A549 (cell line): Measurements from ENCODE around the gene PLEKHA7. TPM values are rescaled to one million over a fixed set of nuclear protein-coding genes. Genes with fewer than 3 reads are reported as not detected.

Experiments
- ATAC-seq, 2 experiments: fragments of 200-7000 bp in 1 of 2; fragments of >200 bp in 1 of 2; cut with Nextera tagmentation in 1 of 2; cut with Tn5 transposase in 1 of 2; 3 replicates each; pipeline versions ENCODE4 v1.8.0 to v1.9.1; 2018 to 2020; ENCODE audit warnings: mild to moderate bottlenecking in 1 of 2, moderate library complexity in 1 of 2
- CTCF ChIA-PET: fragments of 300-600 bp; sonication (Branson Sonifier 250); formaldehyde crosslinking; extraction: SDS; loops from one replicate; lab custom pipeline; 2021; ENCODE audit warnings: antibody characterized with exemption, inconsistent platforms; lab: Yijun Ruan, JAX
- POLR2A ChIA-PET: fragments of 350-600 bp; formaldehyde crosslinking; extraction: SDS; loops from one replicate; lab custom pipeline; 2021; ENCODE audit warnings: antibody characterized with exemption, inconsistent platforms; lab: Yijun Ruan, JAX
- DNase-seq, 2 experiments: peaks; one replicate each; pipeline versions ENCODE4 v3.0.0 to v3.0.0-alpha.2; 2011 to 2016; ENCODE audit warnings: low read depth in 1 of 2, low spot score in 1 of 2
- FAIRE-seq: peaks from 2 replicates; lab custom pipeline; 2011; peaks lifted over from hg19 to GRCh38; lab: Jason Lieb, UNC
- H3K27ac ChIP-seq, 2 experiments: fragments of >200 bp; sonication (Bioruptor Twin); formaldehyde crosslinking; 3 replicates each; pipeline ENCODE4 v1.5.1; 2016 to 2017
- H3K4me1 ChIP-seq: fragments of >200 bp; sonication (Bioruptor Twin); formaldehyde crosslinking; 3 replicates; pipeline ENCODE4 v1.6.1; 2016
- H3K4me2 ChIP-seq: fragments of >200 bp; sonication (Bioruptor Twin); formaldehyde crosslinking; 3 replicates; pipeline ENCODE4 v1.6.1; 2016
- H3K4me3 ChIP-seq: fragments of >200 bp; sonication (Bioruptor Twin); formaldehyde crosslinking; 3 replicates; pipeline ENCODE4 v1.5.1; 2016
- H3K9me3 ChIP-seq: fragments of >200 bp; sonication (Bioruptor Twin); formaldehyde crosslinking; 3 replicates; pipeline ENCODE4 v1.6.1; 2016
- BHLHE40 ChIP-seq: IDR thresholded peaks from 2 replicates; pipeline ENCODE4 v1.6.1; 2012; ENCODE audit warnings: low read depth, low read length, inconsistent platforms
- CTCF ChIP-seq: fragments of >200 bp; sonication (Bioruptor Twin); formaldehyde crosslinking; IDR thresholded peaks from 3 replicates; pipeline ENCODE4 v1.5.1; 2016
- EHMT2 ChIP-seq: fragments of 200-600 bp; sonication (generic); IDR thresholded peaks from 2 replicates; pipeline ENCODE4 v1.6.1; 2016; ENCODE audit warnings: antibody characterized with exemption, low read depth, mild to moderate bottlenecking, moderate library complexity
- EP300 ChIP-seq, 2 experiments: fragments of >200 bp; sonication (Bioruptor Twin); formaldehyde crosslinking; IDR thresholded peaks; 2 replicates in 1 of 2; 3 replicates in 1 of 2; pipeline ENCODE4 v1.6.1; 2016 to 2017
- FOSB ChIP-seq: fragments of 250-450 bp; sonication (Bioruptor Pico); IDR thresholded peaks from 2 replicates; pipeline ENCODE4 v1.5.0; 2020; ENCODE audit warnings: mild to moderate bottlenecking, moderate library complexity
- FOSL2 ChIP-seq, 2 experiments: fragments of 450-650 bp in 1 of 2; fragments of >200 bp in 1 of 2; sonication (Bioruptor Twin) in 1 of 2; formaldehyde crosslinking; IDR thresholded peaks; 2 replicates each; pipeline versions ENCODE4 v1.5.0 to v1.6.1; 2016 to 2020; ENCODE audit warnings: mild to moderate bottlenecking in 1 of 2, moderate library complexity in 1 of 2
- FOXS1 ChIP-seq: fragments of 250-450 bp; sonication (Bioruptor Pico); IDR thresholded peaks from 2 replicates; pipeline ENCODE4 v1.5.0; 2020; ENCODE audit warnings: mild to moderate bottlenecking, moderate library complexity
- HOXB13 ChIP-seq: fragments of 250-450 bp; sonication (Bioruptor Pico); IDR thresholded peaks from 2 replicates; pipeline ENCODE4 v1.5.0; 2020; ENCODE audit warnings: low read depth, mild to moderate bottlenecking, moderate library complexity
- HOXB5 ChIP-seq: fragments of 250-450 bp; sonication (Bioruptor Pico); IDR thresholded peaks from 2 replicates; pipeline ENCODE4 v1.5.0; 2020; ENCODE audit warnings: mild to moderate bottlenecking, moderate library complexity
- KDM5A ChIP-seq: fragments of 200-600 bp; sonication (generic); IDR thresholded peaks from 2 replicates; pipeline ENCODE4 v1.6.1; 2016; ENCODE audit warnings: antibody characterized with exemption, mild to moderate bottlenecking
- MAFK ChIP-seq: fragments of 450-650 bp; IDR thresholded peaks from 2 replicates; pipeline ENCODE4 v1.6.1; 2014; ENCODE audit not compliant: partially characterized antibody
- NR3C1 ChIP-seq: fragments of >200 bp; sonication (Bioruptor Twin); formaldehyde crosslinking; IDR thresholded peaks from 3 replicates; pipeline ENCODE4 v1.6.1; 2017
- PBX3 ChIP-seq: IDR thresholded peaks from 2 replicates; pipeline ENCODE4 v1.6.1; 2012
- POLR2A ChIP-seq: IDR thresholded peaks from 2 replicates; pipeline ENCODE4 v1.6.1; 2012; ENCODE audit warnings: mild to moderate bottlenecking, low read length
- REST ChIP-seq: fragments of 200-600 bp; sonication (generic); IDR thresholded peaks from 2 replicates; pipeline ENCODE4 v1.6.1; 2016; ENCODE audit warnings: antibody characterized with exemption, mild to moderate bottlenecking, moderate library complexity
- USF2 ChIP-seq: fragments of 450-650 bp; IDR thresholded peaks from 2 replicates; pipeline ENCODE4 v1.6.1; 2014; ENCODE audit warnings: antibody characterized with exemption
- ZC3H11A ChIP-seq: fragments of 450-650 bp; IDR thresholded peaks from 2 replicates; pipeline ENCODE4 v1.6.1; 2014; ENCODE audit warnings: antibody characterized with exemption, mild to moderate bottlenecking
- WGBS: methylation state at CpG from one replicate; pipeline ENCODE4 v1.1.6; 2017; ENCODE audit errors: missing lambda C conversion rate; 5-methylcytosine and 5-hydroxymethylcytosine counted together
- polyA plus RNA-seq, 4 experiments: library from polyadenylated mRNA; depleted of rRNA in 3 of 4; stranded (reverse); fragments of >200 nt; fragmentation: RNase III in 1 of 4; extraction: RNeasy Plus Mini Kit Qiagen cat#74134 plus additional on column Dnase treatment in 1 of 4; gene quantifications; 2 replicates in 3 of 4; 3 replicates in 1 of 4; pipeline ENCODE4 v1.2.3, GENCODE V29; 2011 to 2017
- TF ChIP-seq, protein P1 (sequence below): fragments of >200 bp; sonication (Bioruptor Twin); formaldehyde crosslinking; IDR thresholded peaks from 2 replicates; pipeline ENCODE4 v1.6.1; 2016
- TF ChIP-seq, protein P2 (sequence below): fragments of 250-450 bp; sonication (Bioruptor Pico); IDR thresholded peaks from 2 replicates; pipeline ENCODE4 v1.5.0; 2020; ENCODE audit warnings: low read depth, mild to moderate bottlenecking, moderate library complexity

Gene PLEKHA7
- polyA plus RNA-seq, 2 of the 4 experiments (the other 2 are of a cell fraction), result 8.7 to 13.8 TPM

- no peak overlapping the region for H3K27ac ChIP-seq
- H3K4me2 ChIP-seq, result no peak overlapping the region
- no peaks in the 10 kb centered on the region for H3K4me1 ChIP-seq
- no peaks in the 10 kb centered on the region for H3K9me3 ChIP-seq
- H3K4me3 ChIP-seq, result no peak overlapping the region
- no peak for TF ChIP-seq FOSB
- TF ChIP-seq BHLHE40, result no peak
- no peak for TF ChIP-seq FOSL2 (IDR thresholded peaks at IDR 0.05)
- no peak for TF ChIP-seq FOSL2 (CRISPR knock-in tag; IDR thresholded peaks at IDR 0.05)
- TF ChIP-seq PBX3, result no peak
- TF ChIP-seq ZC3H11A, result no peak
- TF ChIP-seq POLR2A, result no peak
- no peak for TF ChIP-seq FOXS1
- TF ChIP-seq EHMT2, result no peak
- no peak for TF ChIP-seq HOXB13 (CRISPR knock-in tag)
- no peak for TF ChIP-seq MAFK
- TF ChIP-seq REST, result no peak
- TF ChIP-seq USF2, result no peak
- TF ChIP-seq, protein P1, sequence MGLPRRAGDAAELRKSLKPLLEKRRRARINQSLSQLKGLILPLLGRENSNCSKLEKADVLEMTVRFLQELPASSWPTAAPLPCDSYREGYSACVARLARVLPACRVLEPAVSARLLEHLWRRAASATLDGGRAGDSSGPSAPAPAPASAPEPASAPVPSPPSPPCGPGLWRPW, result no peak
- TF ChIP-seq HOXB5 (CRISPR knock-in tag), result no peak
- TF ChIP-seq, protein P2, sequence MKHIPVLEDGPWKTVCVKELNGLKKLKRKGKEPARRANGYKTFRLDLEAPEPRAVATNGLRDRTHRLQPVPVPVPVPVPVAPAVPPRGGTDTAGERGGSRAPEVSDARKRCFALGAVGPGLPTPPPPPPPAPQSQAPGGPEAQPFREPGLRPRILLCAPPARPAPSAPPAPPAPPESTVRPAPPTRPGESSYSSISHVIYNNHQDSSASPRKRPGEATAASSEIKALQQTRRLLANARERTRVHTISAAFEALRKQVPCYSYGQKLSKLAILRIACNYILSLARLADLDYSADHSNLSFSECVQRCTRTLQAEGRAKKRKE (CRISPR knock-in tag), result no peak
- TF ChIP-seq CTCF, result no peak
- FAIRE-seq (no peak), ATAC-seq (no peak), DNase-seq (no peak)
- WGBS, result 70% methylated on average over 4 of the region's 4 CpGs
- CTCF ChIA-PET, result interaction anchor here (1.4 to 3.0 kb wide), 3 partner anchors 17 to 52 kb away, joined by 4 to 17 read pairs (median 4); no protein-coding TSS in a partner anchor
- POLR2A ChIA-PET, result no interaction called here
These were observed 246.3 kb downstream of the PLEKHA7 start for GRCh38 chr11:16767957-16768356.

DNA sequence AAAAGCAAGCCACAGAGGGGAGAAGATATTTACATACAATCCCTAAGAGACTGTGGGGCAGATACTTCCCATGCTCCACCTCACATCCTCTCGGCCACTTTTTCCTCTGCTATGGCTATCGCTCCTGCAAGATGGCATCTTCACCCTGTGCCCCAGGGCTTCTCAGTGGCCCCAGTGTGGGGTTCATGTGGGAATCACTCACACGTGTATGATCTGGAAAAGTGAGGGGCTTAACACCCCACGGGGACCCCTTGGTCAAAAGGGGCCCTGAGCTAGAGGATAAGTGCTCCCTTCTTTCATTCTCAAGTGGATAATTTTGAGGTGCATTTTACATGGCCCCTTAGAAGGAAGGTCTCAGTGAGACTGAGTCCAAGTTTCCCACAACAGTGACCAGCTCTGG, 247.1 kb downstream of the PLEKHA7 start:
- POLR2A ChIA-PET, result no interaction called here
- Histone ChIP-seq H3K4me3 (no peak overlapping the region), H3K4me1 (no peaks in the 10 kb centered on the region), H3K4me2 (no peak overlapping the region), H3K9me3 (no peaks in the 10 kb centered on the region), H3K27ac (no peak overlapping the region)
- no peak for DNase-seq
- TF ChIP-seq NR3C1 (no peak), KDM5A (no peak), POLR2A (no peak), EP300 (IDR thresholded peaks at IDR 0.05) (no peak)
- CTCF ChIA-PET, result interaction anchor here (1.9 to 3.0 kb wide), 2 partner anchors 18 to 296 kb away, joined by 5 to 17 read pairs; no protein-coding TSS in a partner anchor
- no peak for FAIRE-seq
- 65% methylated on average over 4 of the region's 4 CpGs for WGBS
- no peak for ATAC-seq
